DOHH2 (cell line): ENCODE results near the gene FTCD.

Experiments
- EZH2phosphoT487 ChIP-seq: fragments of 200-600 bp; sonication (generic); IDR thresholded peaks from 2 replicates; pipeline ENCODE4 v1.6.1; 2017; ENCODE audit warnings: borderline replicate concordance, mild to moderate bottlenecking, antibody characterized with exemption, low read length, moderate library complexity, mixed read lengths
- TF ChIP-seq, protein P1 (sequence below): fragments of 200-600 bp; sonication (generic); IDR thresholded peaks from one replicate; pipeline ENCODE4 v1.5.1; 2014; ENCODE audit warnings: antibody characterized with exemption, mild to moderate bottlenecking, low read depth, low read length; ENCODE audit not compliant: poor library complexity, severe bottlenecking

- TF ChIP-seq, protein P1, sequence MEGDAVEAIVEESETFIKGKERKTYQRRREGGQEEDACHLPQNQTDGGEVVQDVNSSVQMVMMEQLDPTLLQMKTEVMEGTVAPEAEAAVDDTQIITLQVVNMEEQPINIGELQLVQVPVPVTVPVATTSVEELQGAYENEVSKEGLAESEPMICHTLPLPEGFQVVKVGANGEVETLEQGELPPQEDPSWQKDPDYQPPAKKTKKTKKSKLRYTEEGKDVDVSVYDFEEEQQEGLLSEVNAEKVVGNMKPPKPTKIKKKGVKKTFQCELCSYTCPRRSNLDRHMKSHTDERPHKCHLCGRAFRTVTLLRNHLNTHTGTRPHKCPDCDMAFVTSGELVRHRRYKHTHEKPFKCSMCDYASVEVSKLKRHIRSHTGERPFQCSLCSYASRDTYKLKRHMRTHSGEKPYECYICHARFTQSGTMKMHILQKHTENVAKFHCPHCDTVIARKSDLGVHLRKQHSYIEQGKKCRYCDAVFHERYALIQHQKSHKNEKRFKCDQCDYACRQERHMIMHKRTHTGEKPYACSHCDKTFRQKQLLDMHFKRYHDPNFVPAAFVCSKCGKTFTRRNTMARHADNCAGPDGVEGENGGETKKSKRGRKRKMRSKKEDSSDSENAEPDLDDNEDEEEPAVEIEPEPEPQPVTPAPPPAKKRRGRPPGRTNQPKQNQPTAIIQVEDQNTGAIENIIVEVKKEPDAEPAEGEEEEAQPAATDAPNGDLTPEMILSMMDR, result no peak
- TF ChIP-seq EZH2phosphoT487, result no peak
Measured at GRCh38 chr21:46152927-46153246, 2.5 kb downstream of the FTCD start.
